ENCODE results near the gene SCN5A.

The SCN5A gene

DNA sequence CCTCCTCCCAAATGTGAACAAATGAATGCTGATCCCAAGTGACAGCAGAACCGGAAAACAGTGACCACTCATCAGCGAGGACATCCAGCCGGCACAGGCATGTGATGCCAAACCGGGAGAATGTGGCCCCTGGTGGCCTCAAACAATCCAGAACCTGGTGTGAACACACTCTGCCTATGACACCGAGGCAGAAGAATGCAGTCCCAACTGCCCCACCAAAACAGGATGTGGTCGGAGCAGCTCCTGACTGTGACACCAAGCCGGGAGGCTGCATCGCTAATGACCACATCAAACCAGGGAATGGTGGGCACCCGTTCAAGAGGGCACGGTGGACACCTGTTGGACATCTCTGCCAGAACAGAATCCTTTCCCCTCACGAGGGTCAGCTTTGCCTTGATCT lies 15.4 kb downstream of the SCN5A start:
- TF ChIP-seq LEF1 (IDR thresholded peaks at IDR 0.05; ENCODE audit: borderline replicate concordance) (no peak), FOXK2 (IDR thresholded peaks at IDR 0.05) (no peak), HDGF (IDR thresholded peaks at IDR 0.05; ENCODE audit: borderline replicate concordance) (no peak), SUZ12 (IDR thresholded peaks at IDR 0.05) (no peak), FOXA1 (IDR thresholded peaks at IDR 0.05) (no peak), NFRKB (IDR thresholded peaks at IDR 0.05) (no peak), L3MBTL2 (conservative IDR thresholded peaks at IDR 0.05) (no peak), ARNT (IDR thresholded peaks at IDR 0.05) (no peak), SP1 (IDR thresholded peaks at IDR 0.05) (no peak), BHLHE40 (IDR thresholded peaks at IDR 0.05; ENCODE audit: borderline replicate concordance) (no peak), ELF4 (IDR thresholded peaks at IDR 0.05) (no peak), CTBP1 (IDR thresholded peaks at IDR 0.05; ENCODE audit: borderline replicate concordance) (no peak)
- TF ChIP-seq, protein P1, sequence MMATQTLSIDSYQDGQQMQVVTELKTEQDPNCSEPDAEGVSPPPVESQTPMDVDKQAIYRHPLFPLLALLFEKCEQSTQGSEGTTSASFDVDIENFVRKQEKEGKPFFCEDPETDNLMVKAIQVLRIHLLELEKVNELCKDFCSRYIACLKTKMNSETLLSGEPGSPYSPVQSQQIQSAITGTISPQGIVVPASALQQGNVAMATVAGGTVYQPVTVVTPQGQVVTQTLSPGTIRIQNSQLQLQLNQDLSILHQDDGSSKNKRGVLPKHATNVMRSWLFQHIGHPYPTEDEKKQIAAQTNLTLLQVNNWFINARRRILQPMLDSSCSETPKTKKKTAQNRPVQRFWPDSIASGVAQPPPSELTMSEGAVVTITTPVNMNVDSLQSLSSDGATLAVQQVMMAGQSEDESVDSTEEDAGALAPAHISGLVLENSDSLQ (IDR thresholded peaks at IDR 0.05): no peak
- ChIA-PET POLR2A (no interaction called here), CTCF (no interaction called here)
- DNase-seq (ENCODE audit: extremely low spot score): no peak

DNA sequence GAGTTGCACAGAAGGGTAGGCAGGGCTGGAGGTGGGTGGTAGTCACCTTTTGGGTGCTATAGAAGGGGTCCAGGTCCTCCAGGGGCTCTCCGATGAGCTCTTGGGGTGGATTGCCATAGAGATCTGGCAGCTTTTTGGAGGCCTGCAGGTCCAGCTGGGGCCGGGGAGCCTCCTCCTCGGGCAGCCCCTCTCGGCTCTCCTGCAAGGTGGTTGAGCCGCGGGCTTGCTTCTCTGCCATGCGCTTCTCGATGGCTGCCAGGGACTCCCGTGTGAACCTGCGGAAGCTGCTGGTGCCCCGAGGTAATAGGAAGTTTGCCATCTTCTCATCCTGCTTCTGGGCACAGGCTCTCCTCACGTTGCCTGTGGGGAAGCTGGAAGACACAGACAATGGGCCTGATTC lies 16.5 kb downstream of the SCN5A start:
- ChIA-PET CTCF (no interaction called here), POLR2A (no interaction called here)
- DNase-seq (ENCODE audit: extremely low spot score): no peak
- TF ChIP-seq FOXM1 (IDR thresholded peaks at IDR 0.05; ENCODE audit: borderline replicate concordance): no peak
- TF ChIP-seq HDGF (IDR thresholded peaks at IDR 0.05; ENCODE audit: borderline replicate concordance): no peak
- no peak for TF ChIP-seq CTBP1 (IDR thresholded peaks at IDR 0.05; ENCODE audit: borderline replicate concordance)
- TF ChIP-seq L3MBTL2 (conservative IDR thresholded peaks at IDR 0.05): no peak
- no peak for TF ChIP-seq SP1 (IDR thresholded peaks at IDR 0.05)
- no peak for TF ChIP-seq NFRKB (IDR thresholded peaks at IDR 0.05)
- no peak for TF ChIP-seq BHLHE40 (IDR thresholded peaks at IDR 0.05; ENCODE audit: borderline replicate concordance)
- TF ChIP-seq TARDBP (IDR thresholded peaks at IDR 0.05): no peak

GRCh38 chr3:38630606-38631005 lies 18.9 kb downstream of the SCN5A start:
- no peak for DNase-seq (ENCODE audit: extremely low spot score)
- CTCF ChIA-PET: interaction anchor here (0.8 to 2.3 kb wide), 2 partner anchors 17 to 28 kb away, joined by 3 to 8 read pairs; no protein-coding TSS in a partner anchor
- TF ChIP-seq ARNT (IDR thresholded peaks at IDR 0.05) (no peak), L3MBTL2 (conservative IDR thresholded peaks at IDR 0.05) (no peak), ELF4 (IDR thresholded peaks at IDR 0.05) (no peak), FOXA1 (IDR thresholded peaks at IDR 0.05) (no peak)
- POLR2A ChIA-PET: no interaction called here

GRCh38 chr3:38630070-38630469 lies 19.4 kb downstream of the SCN5A start:
- no peak for DNase-seq (ENCODE audit: extremely low spot score)
- ChIA-PET POLR2A (no interaction called here), CTCF (interaction anchor here (0.8 to 2.3 kb wide), 2 partner anchors 17 to 27 kb away, joined by 3 to 8 read pairs; no protein-coding TSS in a partner anchor)
- TF ChIP-seq ZNF384 (IDR thresholded peaks at IDR 0.05) (no peak), ARNT (IDR thresholded peaks at IDR 0.05) (no peak), FOXM1 (IDR thresholded peaks at IDR 0.05; ENCODE audit: borderline replicate concordance) (no peak), ELF4 (IDR thresholded peaks at IDR 0.05) (no peak)

DNA sequence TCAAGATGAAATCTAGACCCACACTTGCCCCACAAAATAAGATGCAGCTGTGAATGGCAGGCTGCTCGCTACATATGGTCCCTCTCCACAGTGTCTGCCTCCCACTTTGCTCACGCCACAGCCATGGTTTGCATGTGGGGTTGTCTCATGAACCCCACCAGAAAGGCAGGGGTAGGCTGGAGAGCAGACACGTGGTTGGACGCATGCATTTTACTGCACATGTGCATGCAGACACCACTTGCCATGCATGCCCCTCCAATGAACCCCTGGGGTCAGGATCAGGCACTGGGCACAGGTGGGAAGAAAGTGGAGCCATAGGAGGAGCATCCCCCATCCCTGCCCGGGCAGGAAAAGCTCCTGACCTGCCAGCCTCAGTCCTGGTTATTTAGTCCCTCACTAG lies 20.7 kb downstream of the SCN5A start:
- ChIA-PET POLR2A (no interaction called here), CTCF (interaction anchor here (1.1 kb wide), 1 partner anchor 9 kb away, joined by 3 read pairs; no protein-coding TSS in a partner anchor)
- no peak for DNase-seq (ENCODE audit: extremely low spot score)
- TF ChIP-seq LEF1 (IDR thresholded peaks at IDR 0.05; ENCODE audit: borderline replicate concordance) (no peak), HDGF (IDR thresholded peaks at IDR 0.05; ENCODE audit: borderline replicate concordance) (no peak), FOXM1 (IDR thresholded peaks at IDR 0.05; ENCODE audit: borderline replicate concordance) (no peak), SP1 (IDR thresholded peaks at IDR 0.05) (no peak), CTBP1 (IDR thresholded peaks at IDR 0.05; ENCODE audit: borderline replicate concordance) (no peak), SUZ12 (IDR thresholded peaks at IDR 0.05) (no peak), ZNF384 (IDR thresholded peaks at IDR 0.05) (no peak), FOXA1 (IDR thresholded peaks at IDR 0.05) (no peak), ELF4 (IDR thresholded peaks at IDR 0.05) (no peak), L3MBTL2 (conservative IDR thresholded peaks at IDR 0.05) (no peak), TARDBP (IDR thresholded peaks at IDR 0.05) (no peak)
- TF ChIP-seq, protein P1 (IDR thresholded peaks at IDR 0.05): no peak

- TF ChIP-seq ZNF384 (IDR thresholded peaks at IDR 0.05) (no peak), HDGF (IDR thresholded peaks at IDR 0.05; ENCODE audit: borderline replicate concordance) (peak; percentile 47; the same call in 1 of the 2 replicates), FOXK2 (IDR thresholded peaks at IDR 0.05) (no peak), BHLHE40 (IDR thresholded peaks at IDR 0.05; ENCODE audit: borderline replicate concordance) (no peak)
- ChIA-PET POLR2A (no interaction called here), CTCF (interaction anchor here (1.1 kb wide), 1 partner anchor 8 kb away, joined by 3 read pairs; no protein-coding TSS in a partner anchor)
- DNase-seq (ENCODE audit: extremely low spot score): peak; percentile 70
Observed at GRCh38 chr3:38627956-38628355, 21.5 kb downstream of the SCN5A start.

DNA sequence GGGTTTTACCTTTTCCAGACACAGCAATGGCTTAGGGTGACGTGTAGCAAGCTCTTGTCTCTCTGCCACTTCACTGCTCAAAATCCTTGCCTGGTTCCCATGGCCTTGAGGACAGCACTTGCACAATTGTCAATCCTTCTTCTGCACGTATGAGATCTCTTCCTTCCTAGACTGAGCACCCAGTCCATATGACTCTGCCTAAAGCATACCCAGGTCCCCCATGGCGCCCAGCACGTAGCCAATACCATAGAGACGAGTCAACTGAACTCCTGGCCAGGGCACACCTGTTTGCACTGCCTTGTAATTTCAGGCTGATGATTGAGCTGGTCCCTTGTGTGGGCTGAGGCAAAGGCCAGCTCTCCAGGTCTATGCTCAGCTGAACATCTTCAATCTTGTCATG lies 23.3 kb downstream of the SCN5A start:
- TF ChIP-seq SUZ12 (IDR thresholded peaks at IDR 0.05) (no peak), HDGF (IDR thresholded peaks at IDR 0.05; ENCODE audit: borderline replicate concordance) (no peak), ELF4 (IDR thresholded peaks at IDR 0.05) (no peak), BHLHE40 (IDR thresholded peaks at IDR 0.05; ENCODE audit: borderline replicate concordance) (no peak), FOXA1 (IDR thresholded peaks at IDR 0.05) (no peak), L3MBTL2 (conservative IDR thresholded peaks at IDR 0.05) (no peak), CTBP1 (IDR thresholded peaks at IDR 0.05; ENCODE audit: borderline replicate concordance) (no peak), ARNT (IDR thresholded peaks at IDR 0.05) (no peak), ZNF384 (IDR thresholded peaks at IDR 0.05) (no peak), TARDBP (IDR thresholded peaks at IDR 0.05) (no peak), FOXK2 (IDR thresholded peaks at IDR 0.05) (no peak), SP1 (IDR thresholded peaks at IDR 0.05) (no peak), LEF1 (IDR thresholded peaks at IDR 0.05; ENCODE audit: borderline replicate concordance) (no peak), FOXM1 (IDR thresholded peaks at IDR 0.05; ENCODE audit: borderline replicate concordance) (no peak)
- TF ChIP-seq, protein P1 (IDR thresholded peaks at IDR 0.05): no peak
- POLR2A ChIA-PET: no interaction called here
- CTCF ChIA-PET: no interaction called here
- no peak for DNase-seq (ENCODE audit: extremely low spot score)

Measured in HEK293T (cell line).